Vagina (tissue), 2 donors: Measurements from ENCODE around the gene SREBF2.

ENCODE experiments used
- POLR2A ChIP-seq, 2 donors: fragments of 450-650 bp; IDR thresholded peaks; one replicate each; pipeline ENCODE4 v1.6.1; 2017; ENCODE audit warnings: antibody characterized with exemption in 2 of 2, mild to moderate bottlenecking in 2 of 2, moderate library complexity in 2 of 2
- POLR2AphosphoS5 ChIP-seq, 2 donors: sonication (generic); formaldehyde crosslinking; IDR thresholded peaks; one replicate each; pipeline ENCODE4 v1.9.0; 2017; ENCODE audit warnings: antibody characterized with exemption in 2 of 2, mild to moderate bottlenecking in 2 of 2, low read depth in 1 of 2; ENCODE audit not compliant: insufficient read depth in 1 of 2
- TF ChIP-seq, protein P1 (sequence below), 3 experiments: fragments of 450-650 bp in 2 of 3; fragments of 200-600 bp in 1 of 3; sonication (generic) in 1 of 3; IDR thresholded peaks; one replicate each; pipeline ENCODE4 v1.5.1; 2017 to 2019; ENCODE audit warnings: antibody characterized with exemption in 3 of 3, mild to moderate bottlenecking in 2 of 3, moderate library complexity in 2 of 3

DNA sequence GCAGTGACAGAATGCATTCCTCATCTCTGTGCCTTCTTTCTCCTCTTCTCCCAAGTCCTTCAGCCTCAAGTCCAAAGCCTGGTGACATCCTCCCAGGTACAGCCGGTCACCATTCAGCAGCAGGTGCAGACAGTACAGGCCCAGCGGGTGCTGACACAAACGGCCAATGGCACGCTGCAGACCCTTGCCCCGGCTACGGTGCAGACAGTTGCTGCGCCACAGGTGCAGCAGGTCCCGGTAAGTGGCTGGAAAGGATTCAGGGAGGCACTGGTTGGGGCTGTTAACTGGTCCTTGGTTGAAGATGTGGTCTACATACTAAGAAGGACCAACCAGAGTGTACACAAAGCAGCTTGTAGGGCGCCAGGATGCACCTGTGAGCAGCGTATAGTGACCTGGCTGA is 35.7 kb downstream of the SREBF2 start:
- TF ChIP-seq, protein P1, sequence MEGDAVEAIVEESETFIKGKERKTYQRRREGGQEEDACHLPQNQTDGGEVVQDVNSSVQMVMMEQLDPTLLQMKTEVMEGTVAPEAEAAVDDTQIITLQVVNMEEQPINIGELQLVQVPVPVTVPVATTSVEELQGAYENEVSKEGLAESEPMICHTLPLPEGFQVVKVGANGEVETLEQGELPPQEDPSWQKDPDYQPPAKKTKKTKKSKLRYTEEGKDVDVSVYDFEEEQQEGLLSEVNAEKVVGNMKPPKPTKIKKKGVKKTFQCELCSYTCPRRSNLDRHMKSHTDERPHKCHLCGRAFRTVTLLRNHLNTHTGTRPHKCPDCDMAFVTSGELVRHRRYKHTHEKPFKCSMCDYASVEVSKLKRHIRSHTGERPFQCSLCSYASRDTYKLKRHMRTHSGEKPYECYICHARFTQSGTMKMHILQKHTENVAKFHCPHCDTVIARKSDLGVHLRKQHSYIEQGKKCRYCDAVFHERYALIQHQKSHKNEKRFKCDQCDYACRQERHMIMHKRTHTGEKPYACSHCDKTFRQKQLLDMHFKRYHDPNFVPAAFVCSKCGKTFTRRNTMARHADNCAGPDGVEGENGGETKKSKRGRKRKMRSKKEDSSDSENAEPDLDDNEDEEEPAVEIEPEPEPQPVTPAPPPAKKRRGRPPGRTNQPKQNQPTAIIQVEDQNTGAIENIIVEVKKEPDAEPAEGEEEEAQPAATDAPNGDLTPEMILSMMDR (IDR thresholded peaks at IDR 0.05): no peak
- TF ChIP-seq POLR2A (IDR thresholded peaks at IDR 0.05) (no peak), POLR2AphosphoS5 (IDR thresholded peaks at IDR 0.05; ENCODE audit: insufficient read depth in 1 of 2, low read depth in 1 of 2) (no peak)
